MM.1S (cell line): ENCODE data around the gene THRB.

Experiments used
- EZH2 ChIP-seq: fragments of 300-600 bp; sonication (generic); optimal IDR thresholded peaks from 2 replicates; pipeline ENCODE3; 2017; ENCODE audit warnings: low read depth, mild to moderate bottlenecking, antibody characterized with exemption, low read length, mixed read lengths
- TF ChIP-seq, protein P1 (sequence below): fragments of 300-600 bp; sonication (generic); IDR thresholded peaks from 2 replicates; pipeline ENCODE4 v1.5.1; 2016; ENCODE audit warnings: antibody characterized with exemption, low read length, mixed read lengths

DNA sequence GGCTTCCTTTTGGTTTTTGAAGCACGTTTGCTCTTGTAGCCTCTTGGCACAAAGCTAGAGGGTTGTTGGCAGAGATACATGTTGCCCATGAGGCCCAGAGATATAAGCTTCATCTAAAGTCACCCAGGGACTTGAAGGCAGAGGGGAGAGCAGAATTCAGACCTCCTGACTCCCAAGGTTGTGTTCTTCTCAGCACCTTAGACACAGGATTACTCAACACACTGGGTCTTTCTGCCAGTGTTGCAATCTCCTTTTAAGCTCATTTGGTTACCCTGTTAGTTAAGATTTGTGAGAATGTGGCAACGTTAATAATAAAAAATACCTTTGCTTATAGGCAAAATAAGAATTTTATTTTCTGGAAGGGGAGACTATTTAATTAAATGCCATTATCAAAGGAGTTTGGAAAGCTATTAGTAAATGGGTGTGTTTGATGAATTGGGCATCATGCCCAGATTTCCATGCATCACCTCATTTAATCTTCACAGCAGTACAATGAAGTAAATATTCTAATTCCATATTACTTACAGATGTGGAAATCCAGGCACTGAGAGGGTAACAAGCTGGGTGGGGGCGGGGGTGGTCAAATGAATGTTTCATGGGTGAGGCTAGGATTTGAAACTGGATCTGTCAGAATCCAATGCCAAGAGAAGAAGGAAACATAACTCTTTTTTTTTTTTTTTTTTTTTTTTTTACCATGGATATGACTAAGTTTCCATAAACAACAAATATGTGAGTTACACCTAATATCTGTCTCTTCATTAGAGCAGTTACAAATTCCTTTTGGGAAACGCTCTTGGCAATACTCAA, 366.2 kb downstream of the THRB start:
- TF ChIP-seq, protein P1, sequence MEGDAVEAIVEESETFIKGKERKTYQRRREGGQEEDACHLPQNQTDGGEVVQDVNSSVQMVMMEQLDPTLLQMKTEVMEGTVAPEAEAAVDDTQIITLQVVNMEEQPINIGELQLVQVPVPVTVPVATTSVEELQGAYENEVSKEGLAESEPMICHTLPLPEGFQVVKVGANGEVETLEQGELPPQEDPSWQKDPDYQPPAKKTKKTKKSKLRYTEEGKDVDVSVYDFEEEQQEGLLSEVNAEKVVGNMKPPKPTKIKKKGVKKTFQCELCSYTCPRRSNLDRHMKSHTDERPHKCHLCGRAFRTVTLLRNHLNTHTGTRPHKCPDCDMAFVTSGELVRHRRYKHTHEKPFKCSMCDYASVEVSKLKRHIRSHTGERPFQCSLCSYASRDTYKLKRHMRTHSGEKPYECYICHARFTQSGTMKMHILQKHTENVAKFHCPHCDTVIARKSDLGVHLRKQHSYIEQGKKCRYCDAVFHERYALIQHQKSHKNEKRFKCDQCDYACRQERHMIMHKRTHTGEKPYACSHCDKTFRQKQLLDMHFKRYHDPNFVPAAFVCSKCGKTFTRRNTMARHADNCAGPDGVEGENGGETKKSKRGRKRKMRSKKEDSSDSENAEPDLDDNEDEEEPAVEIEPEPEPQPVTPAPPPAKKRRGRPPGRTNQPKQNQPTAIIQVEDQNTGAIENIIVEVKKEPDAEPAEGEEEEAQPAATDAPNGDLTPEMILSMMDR: no peak
- no peak for TF ChIP-seq EZH2
